Measurements from ENCODE around the gene IFT74.
"Not testable (repeated sequence)": the region's sequence is repeated elsewhere in the genome, so short reads cannot be mapped to it uniquely, and the experiment has no call there.

Gene IFT74

DNA sequence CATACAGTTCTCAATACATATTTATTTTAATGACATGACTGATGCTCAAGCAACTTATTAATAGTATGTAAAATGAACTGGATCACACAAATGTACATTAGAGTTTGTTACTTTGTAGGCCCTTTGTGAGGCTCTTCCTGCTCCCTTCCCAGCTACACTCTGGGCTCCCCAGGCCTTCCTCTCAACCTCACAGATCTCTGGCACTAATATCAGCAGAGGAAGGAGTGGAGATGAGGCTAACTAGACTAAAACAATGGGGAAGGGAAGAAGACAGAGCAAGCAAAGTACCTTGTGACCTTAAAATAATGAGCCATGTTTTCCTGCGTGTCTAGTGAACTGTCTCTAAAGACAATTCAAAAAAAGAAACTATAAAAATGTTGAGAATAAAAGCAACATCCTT is 122.5 kb downstream of the IFT74 start:
- Mint-ChIP-seq H3K27ac (no peak overlapping the region), H3K36me3 (ENCODE audit: low read depth) (no peaks in the 10 kb centered on the region), H3K4me1 (ENCODE audit: low read depth) (peaks cover 2% of the 10 kb centered on the region), H3K27me3 (ENCODE audit: low read depth) (no peaks in the 10 kb centered on the region), H3K4me3 (no peak overlapping the region), H3K9me3 (no peaks in the 10 kb centered on the region)

DNA sequence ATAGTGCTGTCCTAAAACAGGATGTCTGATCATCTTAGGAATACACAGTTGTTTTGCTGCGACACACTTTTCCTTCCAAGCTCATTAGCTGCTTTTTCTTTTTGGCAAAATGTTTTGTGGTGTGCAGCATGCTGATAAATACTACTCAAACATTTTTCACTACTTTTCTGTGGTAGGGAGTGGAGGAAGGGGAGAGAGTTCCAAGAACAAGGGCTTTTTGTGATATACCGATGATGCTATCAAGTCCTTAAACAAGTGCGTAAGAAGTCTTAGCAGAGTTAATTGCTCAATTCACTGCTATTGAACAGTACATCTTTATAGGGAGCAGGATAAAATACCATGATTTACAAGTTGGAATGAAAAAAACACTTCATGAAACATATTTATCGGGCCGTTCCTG is 129.2 kb downstream of the IFT74 start:
- H3K27ac Mint-ChIP-seq = no peak overlapping the region
- no peaks in the 10 kb centered on the region for H3K27me3 Mint-ChIP-seq (ENCODE audit: low read depth)
- H3K4me3 Mint-ChIP-seq = no peak overlapping the region
- H3K36me3 Mint-ChIP-seq (ENCODE audit: low read depth) = no peaks in the 10 kb centered on the region
- no peaks in the 10 kb centered on the region for H3K9me3 Mint-ChIP-seq
- H3K4me1 Mint-ChIP-seq (ENCODE audit: low read depth) = no peaks in the 10 kb centered on the region

DNA sequence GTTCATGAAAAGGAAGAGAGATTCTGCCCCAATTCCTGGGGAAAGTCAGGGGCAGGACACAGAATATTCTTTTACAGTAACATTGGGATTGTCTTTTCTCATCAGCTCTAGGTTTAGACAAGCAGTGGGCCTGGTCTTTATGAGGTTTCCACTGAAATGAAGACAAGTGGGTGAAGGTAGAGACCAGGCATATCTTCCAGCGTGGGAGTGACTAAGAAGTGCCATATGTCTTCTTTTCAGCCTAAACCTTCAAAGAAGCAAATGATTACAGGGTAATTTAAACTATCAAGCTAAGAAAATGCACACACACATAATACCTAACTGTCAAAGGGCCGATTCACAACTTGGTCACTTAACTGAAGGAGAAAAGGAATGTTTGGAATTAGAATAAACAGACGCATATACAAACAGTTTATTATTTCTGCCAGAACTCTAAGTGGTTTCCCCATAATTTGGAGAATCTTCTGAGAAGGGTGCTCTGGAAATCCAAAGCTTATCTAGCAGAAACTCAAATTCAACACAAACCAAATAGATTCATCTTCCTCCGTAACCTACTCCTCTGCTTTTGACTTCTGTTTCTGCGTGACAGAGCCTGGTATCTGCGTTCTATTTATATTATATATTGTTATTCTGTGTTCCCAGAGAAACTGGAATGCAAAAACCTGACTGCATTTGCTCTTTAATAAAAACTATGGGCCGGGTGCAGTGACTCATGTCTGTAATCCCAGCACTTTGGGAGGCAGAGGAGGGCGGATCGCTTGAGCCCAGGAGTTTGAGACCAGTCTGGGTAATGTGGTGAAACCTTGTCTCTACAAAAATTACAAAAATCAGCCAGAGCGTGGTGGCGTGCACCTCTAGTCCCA is 130.8 kb downstream of the IFT74 start:
- no peak overlapping the region for H3K4me3 Mint-ChIP-seq
- no peak overlapping the region for H3K27ac Mint-ChIP-seq
- no peaks in the 10 kb centered on the region for H3K36me3 Mint-ChIP-seq (ENCODE audit: low read depth)
- no peaks in the 10 kb centered on the region for H3K4me1 Mint-ChIP-seq (ENCODE audit: low read depth)
- H3K27me3 Mint-ChIP-seq (ENCODE audit: low read depth) = no peaks in the 10 kb centered on the region
- no peaks in the 10 kb centered on the region for H3K9me3 Mint-ChIP-seq

DNA sequence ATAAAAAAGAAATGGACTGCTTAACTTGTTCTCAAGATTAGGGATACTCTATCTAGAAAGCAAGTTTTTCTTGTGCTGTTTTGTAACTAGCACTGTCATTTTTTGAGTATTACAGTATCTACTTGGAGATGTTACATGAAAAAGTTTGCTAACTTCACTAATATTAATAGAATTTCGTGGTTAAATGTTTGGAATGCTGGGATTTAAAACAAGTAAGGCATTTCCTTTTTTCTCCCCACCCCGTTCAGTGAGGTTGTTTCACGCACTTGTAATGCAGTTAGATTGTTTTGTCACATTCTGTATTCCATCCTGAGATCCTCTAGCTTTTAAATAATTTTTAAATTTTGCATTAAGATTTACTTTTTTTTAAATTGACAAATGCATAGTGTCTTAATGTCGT is 132.8 kb downstream of the IFT74 start:
- Mint-ChIP-seq H3K36me3 (ENCODE audit: low read depth) (no peaks in the 10 kb centered on the region), H3K4me1 (ENCODE audit: low read depth) (no peaks in the 10 kb centered on the region), H3K27me3 (ENCODE audit: low read depth) (no peaks in the 10 kb centered on the region), H3K27ac (no peak overlapping the region), H3K4me3 (no peak overlapping the region), H3K9me3 (no peaks in the 10 kb centered on the region)

DNA sequence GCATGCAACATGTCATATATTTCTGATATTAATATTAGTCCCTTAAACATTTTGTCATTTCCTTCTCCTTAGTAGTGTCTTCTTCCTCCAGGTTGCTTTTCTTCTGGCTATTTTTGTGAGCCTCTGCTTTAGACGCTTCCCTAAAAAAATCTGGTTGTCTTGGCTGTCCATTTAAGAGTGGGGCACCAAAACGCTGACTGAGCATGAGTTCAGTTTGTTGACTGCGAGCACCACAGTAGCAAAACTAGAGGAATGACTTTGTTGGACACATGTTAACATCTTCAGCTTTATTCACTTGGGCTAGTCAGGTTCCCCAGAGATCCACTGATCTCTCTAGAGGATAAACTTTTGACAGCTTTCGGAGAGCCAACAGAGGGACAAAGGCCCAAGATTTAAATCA is 133.5 kb downstream of the IFT74 start:
- Mint-ChIP-seq H3K27me3 (ENCODE audit: low read depth) (peaks cover 4% of the 10 kb centered on the region), H3K27ac (no peak overlapping the region), H3K4me1 (ENCODE audit: low read depth) (no peaks in the 10 kb centered on the region), H3K4me3 (no peak overlapping the region), H3K36me3 (ENCODE audit: low read depth) (no peaks in the 10 kb centered on the region), H3K9me3 (no peaks in the 10 kb centered on the region)

DNA sequence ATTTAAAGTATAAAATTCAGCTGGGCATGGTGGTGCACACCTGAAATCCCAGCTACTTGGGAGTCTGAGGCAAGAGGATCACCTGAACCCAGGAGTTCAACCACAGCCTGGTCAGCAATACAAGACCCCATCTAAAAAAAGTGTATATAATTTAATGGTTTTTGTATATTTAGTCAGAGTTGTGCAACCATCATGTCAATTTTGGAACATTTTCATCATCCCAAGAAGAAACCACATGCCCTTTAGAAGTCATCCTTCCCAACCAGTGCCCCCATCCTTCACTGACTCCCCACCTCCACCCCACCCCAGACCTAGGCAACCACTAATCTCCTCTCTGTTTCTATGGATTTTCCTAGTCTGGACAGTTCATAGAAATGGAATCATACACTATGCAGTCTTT is 134.0 kb downstream of the IFT74 start:
- no peak overlapping the region for H3K27ac Mint-ChIP-seq
- no peaks in the 10 kb centered on the region for H3K9me3 Mint-ChIP-seq
- H3K36me3 Mint-ChIP-seq (ENCODE audit: low read depth) = no peaks in the 10 kb centered on the region
- peaks cover 5% of the 10 kb centered on the region for H3K27me3 Mint-ChIP-seq (ENCODE audit: low read depth)
- no peaks in the 10 kb centered on the region for H3K4me1 Mint-ChIP-seq (ENCODE audit: low read depth)
- no peak overlapping the region for H3K4me3 Mint-ChIP-seq

DNA sequence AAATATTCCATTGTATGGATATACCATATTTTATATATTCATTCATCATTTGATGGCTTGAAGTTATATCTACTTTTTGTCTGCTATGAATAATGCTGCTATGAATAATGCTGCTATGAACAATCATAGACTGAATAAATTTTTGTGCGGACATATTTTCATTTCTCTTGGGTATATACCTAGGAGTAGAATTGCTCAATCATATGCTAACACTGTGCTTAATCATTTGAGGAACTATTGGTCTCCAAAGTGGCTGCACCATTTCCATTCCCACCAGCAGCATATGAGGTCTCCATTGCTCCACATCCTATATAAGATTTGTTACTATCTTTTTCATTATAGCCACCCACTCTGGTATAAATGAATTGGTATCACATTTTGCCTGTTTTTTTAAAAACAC is 134.5 kb downstream of the IFT74 start:
- Mint-ChIP-seq H3K4me1 (ENCODE audit: low read depth) (no peaks in the 10 kb centered on the region), H3K27me3 (ENCODE audit: low read depth) (peaks cover 5% of the 10 kb centered on the region), H3K36me3 (ENCODE audit: low read depth) (no peaks in the 10 kb centered on the region), H3K9me3 (no peaks in the 10 kb centered on the region), H3K4me3 (no peak overlapping the region), H3K27ac (no peak overlapping the region)

DNA sequence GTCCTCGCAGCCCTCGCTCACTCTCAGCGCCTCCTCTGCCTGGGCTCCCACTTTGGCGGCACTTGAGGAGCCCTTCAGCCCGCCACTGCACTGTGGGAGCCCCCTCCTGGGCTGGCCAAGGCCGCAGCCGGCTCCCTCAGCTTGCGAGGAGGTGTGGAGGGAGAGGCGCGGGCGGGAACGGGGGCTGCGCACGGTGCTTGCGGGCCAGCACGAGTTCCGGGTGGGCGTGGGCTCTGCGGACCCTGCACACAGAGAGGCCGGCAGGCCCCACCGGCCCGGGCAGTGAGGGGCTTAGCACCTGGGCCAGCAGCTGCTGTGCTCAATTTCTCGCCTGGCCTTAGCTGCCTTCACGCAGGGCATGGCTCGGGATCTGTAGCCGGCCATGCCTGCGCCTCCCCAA is 136.3 kb downstream of the IFT74 start:
- H3K36me3 Mint-ChIP-seq (ENCODE audit: low read depth); H3K4me1 Mint-ChIP-seq (ENCODE audit: low read depth); H3K9me3 Mint-ChIP-seq; H3K27ac Mint-ChIP-seq; H3K27me3 Mint-ChIP-seq (ENCODE audit: low read depth); H3K4me3 Mint-ChIP-seq: not testable (repeated sequence)

DNA sequence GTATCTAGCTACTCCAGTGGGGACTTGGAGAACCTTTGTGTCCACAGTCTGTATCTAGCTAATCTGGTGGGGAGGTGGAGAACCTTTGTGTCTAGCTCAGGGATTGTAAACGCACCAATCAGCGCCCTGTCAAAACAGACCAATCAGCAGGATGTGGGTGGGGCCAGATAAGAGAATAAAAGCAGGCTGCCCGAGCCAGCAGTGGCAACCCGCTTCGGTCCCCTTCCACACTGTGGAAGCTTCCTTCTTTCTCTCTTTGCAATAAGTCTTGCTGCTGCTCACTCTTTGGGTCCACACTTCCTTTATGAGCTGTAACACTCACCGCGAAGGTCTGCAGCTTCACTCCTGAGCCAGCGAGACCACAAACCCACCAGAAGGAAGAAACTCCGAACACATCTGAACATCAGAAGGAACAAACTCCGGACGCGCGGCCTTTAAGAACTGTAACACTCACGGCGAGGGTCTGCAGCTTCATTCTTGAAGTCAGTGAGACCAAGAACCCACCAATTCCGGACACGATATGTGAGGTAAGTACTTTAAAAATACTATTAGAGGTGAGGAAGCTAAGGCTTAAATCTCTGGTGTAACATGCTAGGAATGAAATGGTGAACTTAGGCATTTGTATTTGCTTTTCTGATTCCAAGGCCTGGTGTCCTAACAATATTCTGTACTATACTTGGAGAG is 137.3 kb downstream of the IFT74 start:
- not testable (repeated sequence) for H3K9me3 Mint-ChIP-seq; H3K4me1 Mint-ChIP-seq (ENCODE audit: low read depth); H3K36me3 Mint-ChIP-seq (ENCODE audit: low read depth); H3K27me3 Mint-ChIP-seq (ENCODE audit: low read depth); H3K4me3 Mint-ChIP-seq; H3K27ac Mint-ChIP-seq

DNA sequence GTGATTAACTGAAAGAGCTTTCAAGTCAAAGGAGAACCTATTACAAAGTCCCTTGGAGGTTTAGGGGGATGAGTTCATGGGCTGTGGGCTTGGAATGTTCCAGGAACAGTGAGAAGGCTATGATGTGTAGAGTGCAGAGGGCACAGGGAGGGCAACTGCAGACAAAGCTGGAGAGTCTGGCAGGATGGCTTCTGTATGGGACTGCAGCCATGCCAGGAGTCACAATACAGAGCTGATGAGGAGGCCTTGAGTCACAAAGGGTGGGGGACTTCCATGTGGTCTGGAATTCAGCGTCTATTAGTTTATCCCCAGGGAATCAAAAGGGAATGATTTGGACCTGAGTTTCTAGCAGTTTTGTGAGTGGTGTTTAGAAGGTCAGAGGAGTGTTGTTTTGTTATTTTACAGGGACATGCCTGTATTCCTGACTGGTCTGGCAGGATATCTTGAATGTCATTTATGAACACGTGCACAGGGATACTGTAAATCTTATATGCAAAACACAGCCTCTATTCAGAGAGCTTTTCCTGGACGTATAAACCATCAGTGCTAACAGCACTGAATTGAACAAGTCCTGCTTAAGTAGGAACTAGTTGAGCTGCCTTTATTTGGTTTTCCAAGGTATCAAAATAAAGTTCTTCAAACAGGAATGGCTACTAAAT is 138.6 kb downstream of the IFT74 start:
- Mint-ChIP-seq H3K4me1 (ENCODE audit: low read depth) (no peaks in the 10 kb centered on the region), H3K4me3 (no peak overlapping the region), H3K27me3 (ENCODE audit: low read depth) (peaks cover 5% of the 10 kb centered on the region), H3K27ac (no peak overlapping the region), H3K36me3 (ENCODE audit: low read depth) (no peaks in the 10 kb centered on the region), H3K9me3 (peaks cover 3% of the 10 kb centered on the region)

DNA sequence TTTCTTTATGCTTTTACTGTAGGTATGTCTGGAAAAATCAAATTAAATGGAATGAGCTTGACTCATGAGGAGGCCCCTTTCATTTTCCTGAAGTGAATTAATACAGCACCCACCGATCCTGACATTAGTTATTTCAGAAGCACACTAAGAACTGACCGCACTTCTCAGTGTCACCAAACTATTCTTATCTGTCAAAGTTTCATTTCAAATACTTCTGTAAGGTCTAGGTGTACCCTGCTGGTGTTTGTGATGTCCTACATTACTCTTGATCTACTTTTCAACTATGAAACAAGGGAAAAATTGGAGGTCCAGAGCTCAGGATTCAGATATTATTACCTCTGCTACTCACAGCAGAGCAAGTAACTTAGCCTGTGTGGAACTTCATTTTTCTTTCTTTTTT is 151.0 kb downstream of the IFT74 start:
- Mint-ChIP-seq H3K27me3 (ENCODE audit: low read depth) (no peaks in the 10 kb centered on the region), H3K36me3 (ENCODE audit: low read depth) (no peaks in the 10 kb centered on the region), H3K4me3 (no peak overlapping the region), H3K27ac (no peak overlapping the region), H3K4me1 (ENCODE audit: low read depth) (no peaks in the 10 kb centered on the region), H3K9me3 (no peaks in the 10 kb centered on the region)

DNA sequence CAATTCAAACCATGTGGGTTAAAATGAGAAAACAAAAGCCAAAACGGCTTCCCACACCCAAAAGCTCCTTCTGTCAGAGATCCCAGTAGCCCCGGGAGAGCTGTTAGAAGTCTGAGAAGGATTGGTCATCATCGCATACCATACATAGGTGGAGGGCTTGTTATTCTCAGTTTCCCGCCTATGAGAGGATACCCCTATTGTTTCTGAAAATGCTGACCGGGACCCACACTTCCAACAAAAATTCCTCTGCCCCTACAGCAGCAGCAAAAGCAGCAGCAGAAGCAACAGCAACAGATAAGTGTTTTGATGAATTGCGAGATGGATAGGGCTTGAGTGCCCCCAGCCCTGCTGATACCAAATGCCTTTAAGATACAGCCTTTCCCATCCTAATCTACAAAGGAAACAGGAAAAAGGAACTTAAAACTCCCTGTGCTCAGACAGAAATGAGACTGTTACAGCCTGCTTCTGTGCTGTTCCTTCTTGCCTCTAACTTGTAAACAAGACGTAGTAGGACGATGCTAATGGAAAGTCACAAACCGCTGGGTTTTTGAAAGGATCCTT is 152.8 kb downstream of the IFT74 start, which contains the start of gene TEK:
Gene TEK (plus strand): TSS at position 245 of the 561 bp plus-strand sequence. CDS start 366 bp downstream, outside the sequence.
- no peaks in the 10 kb centered on the region for H3K4me1 Mint-ChIP-seq (ENCODE audit: low read depth)
- H3K27me3 Mint-ChIP-seq (ENCODE audit: low read depth) = no peaks in the 10 kb centered on the region
- H3K36me3 Mint-ChIP-seq (ENCODE audit: low read depth) = no peaks in the 10 kb centered on the region

DNA sequence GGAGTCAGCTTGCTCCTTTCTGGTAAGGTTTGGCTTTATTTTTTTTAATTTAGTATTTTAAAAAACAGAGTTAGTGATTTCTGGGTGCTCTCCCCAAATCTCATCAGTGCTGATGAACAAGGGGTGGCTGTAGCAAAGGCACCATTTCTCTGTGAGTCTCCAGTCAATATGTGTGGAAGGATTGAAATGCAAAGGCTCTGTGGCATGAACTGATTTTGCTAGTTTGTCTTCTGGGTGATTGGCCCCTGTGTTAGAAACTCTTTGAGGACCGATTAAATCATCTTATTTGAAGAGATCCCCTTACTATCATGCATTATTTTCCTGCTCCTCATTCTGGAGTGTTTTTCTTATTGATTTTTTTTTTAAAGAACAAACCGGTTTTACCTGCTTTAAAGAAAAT is 153.4 kb downstream of the IFT74 start:
- no peaks in the 10 kb centered on the region for H3K4me1 Mint-ChIP-seq (ENCODE audit: low read depth)
- no peak overlapping the region for H3K4me3 Mint-ChIP-seq
- no peaks in the 10 kb centered on the region for H3K9me3 Mint-ChIP-seq
- H3K36me3 Mint-ChIP-seq (ENCODE audit: low read depth) = no peaks in the 10 kb centered on the region
- H3K27me3 Mint-ChIP-seq (ENCODE audit: low read depth) = no peaks in the 10 kb centered on the region
- no peak overlapping the region for H3K27ac Mint-ChIP-seq

More for the DNA sequence above, 152.8 kb downstream of the IFT74 start, which contains the start of gene TEK:
- Mint-ChIP-seq H3K9me3 (no peaks in the 10 kb centered on the region), H3K27ac (no peak within 1 kb of the TSS), H3K4me3 (no peak within 1 kb of the TSS)

DNA sequence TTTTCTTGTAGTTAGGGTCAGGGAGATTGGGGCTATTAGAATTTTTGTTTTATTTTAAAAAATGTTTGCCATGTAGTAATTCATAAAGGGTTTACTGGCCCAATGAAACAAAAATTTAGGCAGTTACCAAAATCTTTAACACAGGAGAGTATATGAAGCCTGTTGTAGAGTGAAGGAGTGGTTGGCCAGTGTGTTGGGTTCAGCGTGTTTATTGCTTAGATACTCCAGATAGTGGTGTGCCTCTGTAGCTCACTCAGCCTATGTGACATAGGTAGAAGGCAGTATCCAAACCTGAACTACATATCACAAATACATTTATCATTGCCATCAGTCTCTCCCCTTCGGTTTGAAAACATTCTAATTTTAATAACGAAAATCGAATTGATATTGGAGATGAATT is 154.0 kb downstream of the IFT74 start:
- no peaks in the 10 kb centered on the region for H3K36me3 Mint-ChIP-seq (ENCODE audit: low read depth)
- no peak overlapping the region for H3K27ac Mint-ChIP-seq
- H3K9me3 Mint-ChIP-seq = no peaks in the 10 kb centered on the region
- H3K27me3 Mint-ChIP-seq (ENCODE audit: low read depth) = no peaks in the 10 kb centered on the region
- no peak overlapping the region for H3K4me3 Mint-ChIP-seq
- H3K4me1 Mint-ChIP-seq (ENCODE audit: low read depth) = no peaks in the 10 kb centered on the region
